ENCODE data around the gene FAM83E.

The FAM83E gene

GRCh38 chr19:48569814-48570213 is 45.1 kb downstream of the FAM83E start:
- no peak for DNase-seq

- DNase-seq = no peak
Observed at GRCh38 chr19:48568345-48568886, 46.5 kb downstream of the FAM83E start.

GRCh38 chr19:48565090-48565489 is 49.8 kb downstream of the FAM83E start:
- DNase-seq = no peak
